Smooth muscle cell of the umbilical artery (primary cell): Measurements from ENCODE around the gene DSPP. TPM values are rescaled to one million over a fixed set of nuclear protein-coding genes. Genes with fewer than 3 reads are reported as not detected.

Experiments
- total RNA-seq: library from RNA; depleted of rRNA; stranded (reverse); fragments of >200 nt; gene quantifications from 2 replicates; pipeline ENCODE4 v1.2.3, GENCODE V29; 2014

Gene DSPP
- not detected in 2 replicates for total RNA-seq

GRCh38 chr4:87608229-87608628 is at the start of gene DSPP:
Gene DSPP (plus strand): TSS chr4:87608529. CDS start chr4:87610909, 2,380 bp downstream.

GRCh38 chr4:87649980-87650379 is 41.7 kb downstream of the DSPP start, which contains the start of gene DMP1:
Gene DMP1 (plus strand): TSS chr4:87650280. CDS start chr4:87656493, 6,213 bp downstream.

Other genes starting within 250 kb of the DSPP start
- gene HSD17B11, start 217.3 kb upstream of the DSPP start, total RNA-seq: 17.5 and 29.1 TPM in 2 replicates
- 15.2 and 17.8 TPM in 2 replicates for gene NUDT9, start 186.0 kb upstream of the DSPP start, total RNA-seq
- not detected in 2 replicates for gene SPARCL1, start 79.2 kb upstream of the DSPP start, total RNA-seq
- not detected in 2 replicates for gene DMP1, start 41.8 kb downstream of the DSPP start, total RNA-seq
- not detected in 2 replicates for gene IBSP, start 191.0 kb downstream of the DSPP start, total RNA-seq
- not detected in 2 replicates for gene MEPE, start 224.4 kb downstream of the DSPP start, total RNA-seq